Measurements from ENCODE around the gene MCRIP1.

MCRIP1 gene

GRCh38 chr17:81819708-81820107, 13.4 kb downstream of the MCRIP1 start:
- no peak for DNase-seq (ENCODE audit: low read depth)

- no peak for DNase-seq (ENCODE audit: low read depth)
These were observed 15.3 kb downstream of the MCRIP1 start for GRCh38 chr17:81817758-81818147.

- no peak for DNase-seq (ENCODE audit: low read depth)
These were observed 17.5 kb downstream of the MCRIP1 start for GRCh38 chr17:81815646-81815986.

GRCh38 chr17:81814748-81815645, 18.1 kb downstream of the MCRIP1 start:
- DNase-seq (ENCODE audit: low read depth): no peak

- DNase-seq (ENCODE audit: low read depth): no peak
These were observed 19.0 kb downstream of the MCRIP1 start for GRCh38 chr17:81813861-81814683.

- no peak for DNase-seq (ENCODE audit: low read depth)
These were observed 19.8 kb downstream of the MCRIP1 start for GRCh38 chr17:81813371-81813684.

- no peak for DNase-seq (ENCODE audit: low read depth)
These were observed 20.3 kb downstream of the MCRIP1 start for GRCh38 chr17:81812571-81813370.

- DNase-seq (ENCODE audit: low read depth): no peak
These were observed 21.2 kb downstream of the MCRIP1 start for GRCh38 chr17:81811705-81812570.

- DNase-seq (ENCODE audit: low read depth): no peak
These were observed 22.0 kb downstream of the MCRIP1 start for GRCh38 chr17:81810892-81811704.

- DNase-seq (ENCODE audit: low read depth): no peak
These were observed 22.6 kb downstream of the MCRIP1 start for GRCh38 chr17:81810476-81810875.

GRCh38 chr17:81809556-81809998, 23.5 kb downstream of the MCRIP1 start:
- DNase-seq (ENCODE audit: low read depth): no peak

- DNase-seq (ENCODE audit: low read depth): no peak
These were observed 24.1 kb downstream of the MCRIP1 start for GRCh38 chr17:81808778-81809555.

- no peak for DNase-seq (ENCODE audit: low read depth)
These were observed 25.3 kb downstream of the MCRIP1 start for GRCh38 chr17:81807839-81808238.

- DNase-seq (ENCODE audit: low read depth): no peak
These were observed 25.8 kb downstream of the MCRIP1 start for GRCh38 chr17:81807210-81807719.

GRCh38 chr17:81806461-81807209, 26.5 kb downstream of the MCRIP1 start:
- no peak for DNase-seq (ENCODE audit: low read depth)

- DNase-seq (ENCODE audit: low read depth): no peak
These were observed 27.2 kb downstream of the MCRIP1 start for GRCh38 chr17:81805707-81806460.

GRCh38 chr17:81804559-81805399, 28.3 kb downstream of the MCRIP1 start:
- DNase-seq (ENCODE audit: low read depth): no peak
